Measurements from ENCODE around the gene ROR1. TPM values are rescaled to one million over a fixed set of nuclear protein-coding genes. Genes with fewer than 3 reads are reported as not detected.

ROR1 gene
- total RNA-seq, 6 experiments from 2014 or later: 0.04 to 0.58 (median 0.37) TPM

- TF ChIP-seq POLR2A (IDR thresholded peaks at IDR 0.05) (no peak), CTCF (IDR thresholded peaks at IDR 0.05) (no peak)
- Histone ChIP-seq H3K9me3 (no peaks in the 10 kb centered on the region), H3K4me3 (no peak overlapping the region), H3K27ac (no peak overlapping the region), H3K27me3 (no peaks in the 10 kb centered on the region), H3K36me3 (no peaks in the 10 kb centered on the region), H3K4me1 (no peaks in the 10 kb centered on the region)
- DNase-seq: no peak
- 53% methylated on average over 1 of the region's 1 CpG for WGBS (ENCODE audit: insufficient coverage, low coverage, low lambda C conversion rate, missing lambda C conversion rate)
- intact Hi-C loops (cut with DNase I): no loop called here
- ATAC-seq: no peak
Measured at GRCh38 chr1:63836374-63836773, 62.6 kb downstream of the ROR1 start.

GRCh38 chr1:63836830-63837229 is 63.0 kb downstream of the ROR1 start:
- ATAC-seq (no peak), DNase-seq (no peak)
- Histone ChIP-seq H3K4me1 (no peaks in the 10 kb centered on the region), H3K4me3 (no peak overlapping the region), H3K27me3 (no peaks in the 10 kb centered on the region), H3K36me3 (no peaks in the 10 kb centered on the region), H3K27ac (no peak overlapping the region), H3K9me3 (no peaks in the 10 kb centered on the region)
- TF ChIP-seq POLR2A (IDR thresholded peaks at IDR 0.05) (no peak), CTCF (IDR thresholded peaks at IDR 0.05) (no peak)
- intact Hi-C loops (cut with DNase I): no loop called here
- WGBS (ENCODE audit: insufficient coverage, low coverage, low lambda C conversion rate, missing lambda C conversion rate): 74% methylated on average over 5 of the region's 5 CpGs

- TF ChIP-seq POLR2A (IDR thresholded peaks at IDR 0.05) (no peak), CTCF (IDR thresholded peaks at IDR 0.05) (no peak)
- ATAC-seq (no peak), DNase-seq (no peak)
- WGBS (ENCODE audit: insufficient coverage, low coverage, low lambda C conversion rate, missing lambda C conversion rate): 40% methylated on average over 1 of the region's 7 CpGs
- Histone ChIP-seq H3K9me3 (no peaks in the 10 kb centered on the region), H3K36me3 (no peaks in the 10 kb centered on the region), H3K27ac (no peak overlapping the region), H3K4me1 (no peaks in the 10 kb centered on the region), H3K27me3 (no peaks in the 10 kb centered on the region), H3K4me3 (no peak overlapping the region)
- intact Hi-C loops (cut with DNase I): no loop called here
Measured at GRCh38 chr1:63843010-63843409, 69.2 kb downstream of the ROR1 start.

- H3K27me3 ChIP-seq: no peaks in the 10 kb centered on the region
- no peak overlapping the region for H3K4me3 ChIP-seq
- no peaks in the 10 kb centered on the region for H3K4me1 ChIP-seq
- ATAC-seq (no peak), DNase-seq (no peak)
- intact Hi-C loops (cut with DNase I): no loop called here
- H3K36me3 ChIP-seq: no peaks in the 10 kb centered on the region
- H3K27ac ChIP-seq: no peak overlapping the region
- TF ChIP-seq CTCF (IDR thresholded peaks at IDR 0.05) (no peak), POLR2A (IDR thresholded peaks at IDR 0.05) (no peak)
- no peaks in the 10 kb centered on the region for H3K9me3 ChIP-seq
- no CpG with 5 or more reads among the region's 2 CpGs for WGBS (ENCODE audit: insufficient coverage, low coverage, low lambda C conversion rate, missing lambda C conversion rate)
Measured at GRCh38 chr1:63843884-63844283, 70.1 kb downstream of the ROR1 start.

- no peak overlapping the region for H3K4me3 ChIP-seq
- H3K9me3 ChIP-seq: no peaks in the 10 kb centered on the region
- intact Hi-C loops (cut with DNase I): no loop called here
- TF ChIP-seq CTCF (IDR thresholded peaks at IDR 0.05) (no peak), POLR2A (IDR thresholded peaks at IDR 0.05) (no peak)
- DNase-seq (no peak), ATAC-seq (no peak)
- H3K27me3 ChIP-seq: no peaks in the 10 kb centered on the region
- H3K4me1 ChIP-seq: no peaks in the 10 kb centered on the region
- H3K27ac ChIP-seq: no peak overlapping the region
- 50% methylated on average over 1 of the region's 1 CpG for WGBS (ENCODE audit: insufficient coverage, low coverage, low lambda C conversion rate, missing lambda C conversion rate)
- H3K36me3 ChIP-seq: no peaks in the 10 kb centered on the region
Measured at GRCh38 chr1:63845346-63845745, 71.5 kb downstream of the ROR1 start.

Measured in right lobe of liver (tissue), 6 donors.